Hindlimb muscle (tissue), 1 donor: ENCODE data around the gene RANBP3. TPM values are rescaled to one million over a fixed set of nuclear protein-coding genes. Genes with fewer than 3 reads are reported as not detected.
"Not testable (repeated sequence)": the region's sequence is repeated elsewhere in the genome, so short reads cannot be mapped to it uniquely, and the experiment has no call there.

Experiments
- DNase-seq: peaks from one replicate; pipeline ENCODE4 v3.0.0-alpha.2; 2013
- polyA plus RNA-seq: library from polyadenylated mRNA; unstranded; fragments of 120-200 nt; gene quantifications from one replicate; pipeline ENCODE4 v1.2.1, GENCODE V29; 2013; ENCODE audit not compliant: insufficient read length

RANBP3 gene
- polyA plus RNA-seq, 1 donor: 47.9 TPM

- peak; percentile 77 for DNase-seq
Observed at GRCh38 chr19:5880604-5881078, 97.3 kb downstream of the RANBP3 start.

- DNase-seq: no peak
Observed at GRCh38 chr19:5880196-5880595, 97.7 kb downstream of the RANBP3 start.

GRCh38 chr19:5877882-5878281 is 100.1 kb downstream of the RANBP3 start:
- DNase-seq: no peak

- no peak for DNase-seq
Observed at GRCh38 chr19:5877427-5877826, 100.5 kb downstream of the RANBP3 start.

DNA sequence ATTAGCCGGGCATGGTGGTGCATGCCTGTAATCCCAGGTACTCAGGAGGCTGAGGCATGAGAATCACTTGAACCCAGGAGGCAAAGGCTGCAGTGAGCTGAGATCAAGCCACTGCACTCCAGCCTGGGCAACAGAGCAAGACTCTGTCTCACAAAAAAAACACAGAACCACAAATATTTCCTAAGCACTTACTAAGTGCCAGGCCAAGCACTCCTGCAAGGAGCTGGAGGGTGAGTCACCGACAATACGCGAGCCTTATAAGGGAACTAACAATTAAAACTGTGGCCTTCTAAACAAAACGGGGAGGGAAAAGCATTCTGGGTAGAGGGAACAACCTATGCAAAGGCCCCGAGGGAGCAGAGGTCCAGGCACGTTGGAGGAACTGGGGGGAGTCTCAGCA is 103.4 kb downstream of the RANBP3 start:
- not testable (repeated sequence) for DNase-seq

DNA sequence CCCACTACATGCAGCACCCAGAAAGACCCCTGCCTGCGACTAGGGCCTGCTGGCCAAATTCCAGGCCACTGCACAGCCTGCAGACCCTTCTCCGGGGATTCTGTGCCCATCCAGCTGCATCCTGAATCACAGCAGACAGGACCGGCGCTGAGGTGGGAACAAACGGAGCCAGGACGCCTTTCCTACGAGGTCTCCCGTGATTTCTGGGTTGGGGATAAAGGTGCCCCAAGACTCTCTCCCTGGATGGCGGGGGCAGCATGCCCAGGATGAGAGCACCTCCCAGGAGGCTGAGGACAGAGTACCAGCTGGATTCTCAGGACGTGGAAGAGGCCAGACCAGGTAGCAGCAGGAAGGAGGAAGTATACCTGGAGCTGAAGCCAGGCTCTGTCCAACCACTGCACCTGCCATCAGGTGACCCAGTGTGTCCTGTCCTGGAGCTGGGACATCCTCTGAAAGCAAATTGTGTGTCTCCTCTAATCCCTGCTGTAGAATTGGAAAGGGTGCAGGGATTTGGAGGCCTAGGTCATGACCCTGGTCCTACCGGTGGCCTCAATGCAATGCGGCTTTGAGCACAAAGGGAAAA is 104.2 kb downstream of the RANBP3 start:
- DNase-seq: no peak

- DNase-seq: no peak
Observed at GRCh38 chr19:5870986-5871394, 107.0 kb downstream of the RANBP3 start.

DNA sequence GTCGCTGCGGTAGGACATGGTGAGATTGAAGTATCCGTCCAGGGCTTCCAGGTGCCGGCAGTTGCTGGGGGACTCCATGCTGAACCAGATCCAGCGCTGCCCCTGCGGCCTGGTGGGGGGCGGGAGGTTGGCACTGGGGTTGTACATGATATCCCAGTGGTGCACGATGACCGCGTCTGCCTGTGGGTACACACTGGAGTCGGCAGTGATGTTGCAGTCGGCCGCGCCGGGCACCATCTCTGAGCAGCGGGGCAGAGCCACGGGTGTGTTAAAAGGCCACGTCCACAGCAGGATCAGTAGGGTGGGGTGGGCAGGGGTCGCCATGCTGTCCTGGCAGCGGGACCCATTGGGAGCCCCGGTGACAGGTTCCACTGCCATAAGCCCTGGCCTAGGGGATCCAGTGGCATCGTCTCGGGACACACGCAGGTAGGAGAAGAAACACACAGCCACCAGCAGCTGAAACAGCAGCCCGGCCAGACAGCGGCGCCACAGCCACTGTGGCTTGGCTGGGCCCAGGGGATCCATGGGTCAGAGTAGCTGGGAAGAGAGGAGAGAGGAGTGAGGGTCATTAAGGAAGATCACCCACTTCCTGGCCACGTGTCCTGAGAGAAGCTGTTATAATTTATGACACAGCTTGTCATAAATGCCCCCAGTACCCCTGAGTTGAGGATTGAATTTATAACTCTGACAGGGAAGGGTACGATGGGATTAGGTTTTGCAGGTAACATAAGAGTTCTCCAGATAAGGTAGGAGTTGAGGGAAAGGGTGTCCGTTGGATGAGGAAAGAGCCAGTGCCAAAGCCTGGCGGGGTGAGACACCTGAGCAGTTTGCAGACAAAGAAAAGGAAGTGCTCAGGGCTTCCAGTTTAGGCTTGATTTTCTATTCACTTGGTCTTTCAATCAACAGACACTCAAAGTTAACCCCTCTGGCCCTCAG is 110.5 kb downstream of the RANBP3 start:
- DNase-seq: no peak

Other genes with a start within 250 kb of the RANBP3 start
- 2.3 TPM for gene PRR22, start 193.4 kb downstream of the RANBP3 start, polyA plus RNA-seq
- gene DUS3L, start 187.0 kb downstream of the RANBP3 start, polyA plus RNA-seq: 23.2 TPM
- gene NRTN, start 173.1 kb downstream of the RANBP3 start, polyA plus RNA-seq: 0.53 TPM
- gene FUT6, start 138.4 kb downstream of the RANBP3 start, polyA plus RNA-seq: not detected
- gene FUT3, start 126.7 kb downstream of the RANBP3 start, polyA plus RNA-seq: 0.19 TPM
- gene FUT5, start 107.6 kb downstream of the RANBP3 start, polyA plus RNA-seq: not detected
- gene NDUFA11, start 74.3 kb downstream of the RANBP3 start, polyA plus RNA-seq: 215 TPM
- gene VMAC, start 73.3 kb downstream of the RANBP3 start, polyA plus RNA-seq: 5.1 TPM
- gene CAPS, start 63.9 kb downstream of the RANBP3 start, polyA plus RNA-seq: 8.0 TPM
- 5.4 TPM for gene RFX2, start 132.4 kb upstream of the RANBP3 start, polyA plus RNA-seq
- 0.62 TPM for gene ACSBG2, start 157.5 kb upstream of the RANBP3 start, polyA plus RNA-seq